Testis (tissue), 3 donors: ENCODE data around the gene RXRA. TPM values are rescaled to one million over a fixed set of nuclear protein-coding genes. Genes with fewer than 3 reads are reported as not detected.

Experiments
- DNase-seq: peaks from one replicate; pipeline ENCODE4 v3.0.0-alpha.2; 2019
- H3K27ac ChIP-seq, 2 donors: fragments of 200-600 bp; sonication (generic); one replicate each; pipeline ENCODE4 v1.5.1; 2019
- H3K27me3 ChIP-seq: fragments of 200-600 bp; sonication (generic); one replicate; pipeline ENCODE4 v1.5.1; 2019
- H3K36me3 ChIP-seq: fragments of 200-600 bp; sonication (generic); one replicate; pipeline ENCODE4 v1.5.1; 2017; ENCODE audit warnings: low read depth; ENCODE audit errors: missing control alignments
- H3K4me1 ChIP-seq: fragments of 200-600 bp; sonication (generic); one replicate; pipeline ENCODE4 v1.5.1; 2019
- H3K4me3 ChIP-seq, 2 donors: fragments of 200-600 bp; sonication (generic); one replicate each; pipeline ENCODE4 v1.5.1; 2017 to 2019
- H3K9me3 ChIP-seq: fragments of 200-600 bp; sonication (generic); one replicate; pipeline ENCODE4 v1.5.1; 2017
- POLR2A ChIP-seq: fragments of 450-650 bp; IDR thresholded peaks from one replicate; pipeline ENCODE4 v1.6.1; 2017; ENCODE audit warnings: antibody characterized with exemption, mild to moderate bottlenecking, moderate library complexity
- WGBS, 2 donors: methylation state at CpG; one replicate each; pipeline ENCODE4 v1.1.5; 2018; 5-methylcytosine and 5-hydroxymethylcytosine counted together
- intact Hi-C: fragments of 100-400 bp; cut with DNase I; formaldehyde crosslinking; loops from one replicate; pipeline ENCODE4 v1.15.1; 2023; ENCODE audit warnings: low total_unique reads
- polyA plus RNA-seq: library from polyadenylated mRNA; stranded (reverse); fragments of 350-450 nt; fragmentation: Illumina TruSeq; extraction: RNeasy Lipid Tissue Mini Kit (QIAGEN cat#74804); gene quantifications from one replicate; pipeline ENCODE4 v1.2.3, GENCODE V29; 2014; ENCODE audit warnings: low read depth, low replicate concordance; ENCODE audit not compliant: insufficient read depth
- total RNA-seq, 2 donors: library from RNA; depleted of rRNA; stranded (reverse); fragments of >200 nt; gene quantifications; one replicate each; pipeline ENCODE4 v1.2.3, GENCODE V29; 2016
- TF ChIP-seq, protein P1 (sequence below), 3 experiments: fragments of 450-650 bp in 2 of 3; fragments of 200-600 bp in 1 of 3; sonication (generic) in 1 of 3; IDR thresholded peaks; one replicate each; pipeline ENCODE4 v1.5.1; 2016 to 2019; ENCODE audit warnings: antibody characterized with exemption in 3 of 3, mild to moderate bottlenecking in 2 of 3, moderate library complexity in 1 of 3

RXRA gene
- total and polyA plus RNA-seq, 3 donors from 2014 or later, result 31.3 to 61.0 (median 47.3) TPM

DNA sequence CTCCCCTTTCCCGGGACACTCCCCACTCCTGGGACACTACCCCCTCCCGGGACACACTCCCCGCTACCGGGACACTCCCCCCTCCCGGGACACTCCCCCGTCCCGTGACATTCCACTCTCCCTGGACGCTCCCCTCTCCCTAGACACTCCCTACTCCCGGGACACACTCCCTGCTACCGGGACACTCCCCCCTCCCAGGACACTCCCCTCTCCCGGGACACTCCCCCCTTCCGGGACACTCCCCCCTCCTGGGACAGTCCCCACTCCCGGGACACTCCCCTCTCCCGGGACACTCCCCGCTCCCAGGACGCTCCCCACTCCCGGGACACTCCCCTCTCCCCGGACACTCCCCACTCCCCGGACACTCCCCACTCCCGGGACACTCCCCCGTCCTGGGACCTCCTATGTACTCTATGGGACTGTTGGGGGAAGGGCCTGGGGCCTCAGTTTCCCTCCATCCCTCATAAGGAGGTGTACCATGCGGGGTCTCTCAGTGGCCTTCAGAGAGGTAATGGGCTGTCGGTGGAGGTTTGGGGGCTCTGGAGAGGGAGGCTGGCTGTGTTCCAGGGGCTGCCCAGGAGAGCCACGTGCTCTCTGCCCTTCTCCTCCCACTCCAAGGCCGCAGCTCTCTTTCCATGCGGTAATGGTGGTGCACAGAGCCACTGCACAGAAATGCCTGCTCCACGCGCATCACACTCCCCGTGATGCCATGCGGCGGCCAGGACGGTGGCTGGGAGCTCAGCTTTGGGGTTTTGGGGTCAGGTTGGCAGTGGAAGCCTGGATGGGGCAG, 96.2 kb downstream of the RXRA start:
- Histone ChIP-seq H3K36me3 (no peaks in the 10 kb centered on the region), H3K27ac (peak overlapping the region; percentile 22 to 68), H3K4me1 (peaks cover 54% of the 10 kb centered on the region), H3K4me3 (no peak overlapping the region), H3K9me3 (no peaks in the 10 kb centered on the region), H3K27me3 (no peaks in the 10 kb centered on the region)
- peak; percentile 84 for DNase-seq
- 47 to 57% methylated on average over 17 to 32 of the region's 32 CpGs for WGBS, 2 donors
- intact Hi-C loops, result no loop called here
- TF ChIP-seq POLR2A, result no peak
- TF ChIP-seq, protein P1, sequence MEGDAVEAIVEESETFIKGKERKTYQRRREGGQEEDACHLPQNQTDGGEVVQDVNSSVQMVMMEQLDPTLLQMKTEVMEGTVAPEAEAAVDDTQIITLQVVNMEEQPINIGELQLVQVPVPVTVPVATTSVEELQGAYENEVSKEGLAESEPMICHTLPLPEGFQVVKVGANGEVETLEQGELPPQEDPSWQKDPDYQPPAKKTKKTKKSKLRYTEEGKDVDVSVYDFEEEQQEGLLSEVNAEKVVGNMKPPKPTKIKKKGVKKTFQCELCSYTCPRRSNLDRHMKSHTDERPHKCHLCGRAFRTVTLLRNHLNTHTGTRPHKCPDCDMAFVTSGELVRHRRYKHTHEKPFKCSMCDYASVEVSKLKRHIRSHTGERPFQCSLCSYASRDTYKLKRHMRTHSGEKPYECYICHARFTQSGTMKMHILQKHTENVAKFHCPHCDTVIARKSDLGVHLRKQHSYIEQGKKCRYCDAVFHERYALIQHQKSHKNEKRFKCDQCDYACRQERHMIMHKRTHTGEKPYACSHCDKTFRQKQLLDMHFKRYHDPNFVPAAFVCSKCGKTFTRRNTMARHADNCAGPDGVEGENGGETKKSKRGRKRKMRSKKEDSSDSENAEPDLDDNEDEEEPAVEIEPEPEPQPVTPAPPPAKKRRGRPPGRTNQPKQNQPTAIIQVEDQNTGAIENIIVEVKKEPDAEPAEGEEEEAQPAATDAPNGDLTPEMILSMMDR (IDR thresholded peaks at IDR 0.05), result no peak

DNA sequence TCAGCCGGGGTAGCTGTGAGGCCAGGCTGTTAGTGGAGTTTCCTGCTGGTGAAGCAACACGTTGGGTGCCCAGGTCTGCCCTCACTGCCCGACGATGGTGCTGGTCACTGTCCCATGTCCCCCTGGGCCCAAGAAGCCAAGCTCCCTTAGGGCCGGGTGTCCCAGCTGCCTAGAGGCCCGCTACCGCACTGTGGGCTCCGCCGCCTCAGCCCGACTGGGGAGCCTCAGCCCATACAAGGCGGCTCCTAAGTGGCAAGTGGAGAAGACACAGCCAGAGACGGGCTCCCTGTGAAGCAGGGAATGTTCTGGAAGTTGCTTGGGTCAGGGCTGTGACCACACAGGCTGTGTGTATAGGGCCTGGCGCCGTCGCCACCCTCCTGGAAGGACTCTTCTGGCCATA, 96.9 kb downstream of the RXRA start:
- Histone ChIP-seq H3K4me1 (peaks cover 52% of the 10 kb centered on the region), H3K36me3 (no peaks in the 10 kb centered on the region), H3K27ac (peak overlapping the region; percentile 22 to 68), H3K9me3 (no peaks in the 10 kb centered on the region), H3K27me3 (no peaks in the 10 kb centered on the region), H3K4me3 (no peak overlapping the region)
- intact Hi-C loops, result no loop called here
- peak; percentile 69 for DNase-seq
- 68 to 83% methylated on average over 3 to 10 of the region's 15 CpGs for WGBS, 2 donors
- TF ChIP-seq, protein P1 (IDR thresholded peaks at IDR 0.05), result no peak
- TF ChIP-seq POLR2A, result no peak

DNA sequence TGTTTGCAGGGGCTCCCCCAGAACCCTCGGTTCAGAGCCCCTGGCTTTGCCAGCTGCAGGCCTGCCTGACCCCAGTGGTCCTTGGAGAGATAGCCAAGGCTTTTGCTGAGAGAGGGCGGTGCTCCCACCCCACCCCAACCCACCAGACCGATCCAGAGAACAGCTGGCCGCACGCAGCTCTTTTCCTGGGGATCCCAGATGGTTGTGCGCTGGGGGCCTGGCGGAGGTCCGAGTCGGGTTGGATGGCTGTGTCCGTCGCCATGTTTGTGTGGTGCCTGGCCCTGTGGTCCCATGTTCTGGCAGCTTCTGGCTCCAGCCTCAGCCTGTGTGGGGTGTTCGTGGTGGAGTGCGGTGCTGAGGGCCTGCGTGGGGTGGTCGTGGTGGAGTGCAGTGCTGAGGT, 97.5 kb downstream of the RXRA start:
- no peaks in the 10 kb centered on the region for H3K36me3 ChIP-seq
- DNase-seq, result no peak

DNA sequence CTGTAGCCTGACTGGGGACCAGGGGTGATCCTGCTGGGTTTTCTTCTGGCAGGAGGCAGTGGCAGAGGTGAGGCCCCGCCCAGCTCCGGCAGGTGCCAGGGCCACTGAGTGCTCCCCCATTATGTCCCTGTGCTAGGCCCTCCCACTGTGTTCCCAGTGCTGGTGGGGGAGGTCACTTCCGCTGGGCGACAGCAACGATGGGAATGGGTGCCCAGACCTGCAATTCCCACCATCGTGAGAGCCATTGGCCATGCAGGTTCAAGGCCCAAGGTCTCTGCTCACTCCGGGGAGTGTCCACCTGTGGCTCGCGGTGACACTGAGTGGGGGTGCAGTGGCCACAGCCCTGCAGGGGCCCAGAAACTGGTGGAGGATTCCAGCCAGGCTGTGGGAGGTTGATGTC, 98.6 kb downstream of the RXRA start:
- DNase-seq, result no peak
- no peak overlapping the region for H3K27ac ChIP-seq
- 53 to 70% methylated on average over 2 to 9 of the region's 9 CpGs for WGBS, 2 donors
- no peaks in the 10 kb centered on the region for H3K9me3 ChIP-seq
- intact Hi-C loops, result no loop called here
- TF ChIP-seq, protein P1 (IDR thresholded peaks at IDR 0.05), result no peak
- no peak for TF ChIP-seq POLR2A
- H3K36me3 ChIP-seq, result no peaks in the 10 kb centered on the region
- peaks cover 39% of the 10 kb centered on the region for H3K4me1 ChIP-seq
- H3K27me3 ChIP-seq, result no peaks in the 10 kb centered on the region
- H3K4me3 ChIP-seq, result no peak overlapping the region

More for the DNA sequence above, 97.5 kb downstream of the RXRA start:
- H3K4me1 ChIP-seq, result peaks cover 46% of the 10 kb centered on the region
- 61 to 81% methylated on average over 5 to 15 of the region's 15 CpGs for WGBS, 2 donors
- H3K4me3 ChIP-seq, result no peak overlapping the region
- peak overlapping the region in 1 of 2 donors; percentile 22 for H3K27ac ChIP-seq
- TF ChIP-seq, protein P1 (IDR thresholded peaks at IDR 0.05), result no peak
- no peak for TF ChIP-seq POLR2A
- no peaks in the 10 kb centered on the region for H3K27me3 ChIP-seq
- intact Hi-C loops, result no loop called here
- no peaks in the 10 kb centered on the region for H3K9me3 ChIP-seq

DNA sequence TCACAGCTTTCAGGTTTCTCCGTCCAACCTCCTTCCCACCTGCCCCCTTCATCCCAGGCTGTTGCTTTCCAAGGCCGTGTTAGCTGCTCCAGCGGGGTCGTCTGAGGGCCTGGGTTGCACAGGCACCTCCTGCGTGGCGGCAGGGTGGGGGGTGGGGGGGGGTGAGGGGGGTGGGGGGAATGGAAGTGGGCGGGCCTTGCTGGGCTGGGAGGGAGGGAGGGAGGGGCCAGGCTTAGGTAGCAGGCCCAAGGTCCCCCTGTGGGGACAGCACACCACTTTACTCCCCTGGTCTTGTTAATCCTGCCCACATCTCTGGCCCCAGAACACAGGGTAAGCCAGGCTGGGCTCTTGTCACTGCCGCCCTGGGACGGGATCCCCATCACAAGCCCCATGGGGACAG, 99.1 kb downstream of the RXRA start:
- intact Hi-C loops, result no loop called here
- peaks cover 39% of the 10 kb centered on the region for H3K4me1 ChIP-seq
- TF ChIP-seq POLR2A, result no peak
- TF ChIP-seq, protein P1 (IDR thresholded peaks at IDR 0.05), result no peak
- WGBS, 2 donors, result 73 to 88% methylated on average over 7 to 8 of the region's 9 CpGs
- no peaks in the 10 kb centered on the region for H3K9me3 ChIP-seq
- DNase-seq, result no peak
- H3K27ac ChIP-seq, result no peak overlapping the region
- no peak overlapping the region for H3K4me3 ChIP-seq
- H3K27me3 ChIP-seq, result no peaks in the 10 kb centered on the region
- no peaks in the 10 kb centered on the region for H3K36me3 ChIP-seq
